ENCODE data around the gene ADORA1.

Gene ADORA1

GRCh38 chr1:203095061-203095690, 32.4 kb upstream of the ADORA1 start:
- Histone ChIP-seq H3K79me2 (ENCODE audit: control insufficient read depth, insufficient read depth, low read length, unreplicated experiment) (no peaks in the 10 kb centered on the region), H3K27ac (ENCODE audit: low read depth, low read length) (no peak overlapping the region), H3K27me3 (ENCODE audit: insufficient read depth, low read length) (peaks cover 75% of the 10 kb centered on the region), H3K4me1 (ENCODE audit: control insufficient read depth, insufficient read depth, low read length, unreplicated experiment) (no peaks in the 10 kb centered on the region), H3K4me3 (ENCODE audit: low read depth, low read length) (no peak overlapping the region), H2AFZ (ENCODE audit: low read length, unreplicated experiment) (no peak overlapping the region), H3K36me3 (ENCODE audit: insufficient read depth, low read length) (no peaks in the 10 kb centered on the region)

GRCh38 chr1:203096566-203096965, 31.0 kb upstream of the ADORA1 start:
- Histone ChIP-seq H3K79me2 (ENCODE audit: control insufficient read depth, insufficient read depth, low read length, unreplicated experiment) (no peaks in the 10 kb centered on the region), H3K27ac (ENCODE audit: low read depth, low read length) (no peak overlapping the region), H2AFZ (ENCODE audit: low read length, unreplicated experiment) (no peak overlapping the region), H3K4me1 (ENCODE audit: control insufficient read depth, insufficient read depth, low read length, unreplicated experiment) (no peaks in the 10 kb centered on the region), H3K27me3 (ENCODE audit: insufficient read depth, low read length) (peaks cover 68% of the 10 kb centered on the region), H3K4me3 (ENCODE audit: low read depth, low read length) (no peak overlapping the region), H3K36me3 (ENCODE audit: insufficient read depth, low read length) (no peaks in the 10 kb centered on the region)

GRCh38 chr1:203097001-203097400, 30.5 kb upstream of the ADORA1 start:
- Histone ChIP-seq H2AFZ (ENCODE audit: low read length, unreplicated experiment) (no peak overlapping the region), H3K27ac (ENCODE audit: low read depth, low read length) (no peak overlapping the region)

GRCh38 chr1:203098445-203098844, 29.1 kb upstream of the ADORA1 start:
- Histone ChIP-seq H3K27me3 (ENCODE audit: insufficient read depth, low read length) (peaks cover 59% of the 10 kb centered on the region), H3K27ac (ENCODE audit: low read depth, low read length) (no peak overlapping the region), H3K79me2 (ENCODE audit: control insufficient read depth, insufficient read depth, low read length, unreplicated experiment) (no peaks in the 10 kb centered on the region), H3K4me3 (ENCODE audit: low read depth, low read length) (no peak overlapping the region), H3K4me1 (ENCODE audit: control insufficient read depth, insufficient read depth, low read length, unreplicated experiment) (no peaks in the 10 kb centered on the region), H2AFZ (ENCODE audit: low read length, unreplicated experiment) (no peak overlapping the region), H3K36me3 (ENCODE audit: insufficient read depth, low read length) (no peaks in the 10 kb centered on the region)

More at GRCh38 chr1:203097001-203097400, 30.5 kb upstream of the ADORA1 start:
- Histone ChIP-seq H3K27me3 (ENCODE audit: insufficient read depth, low read length) (peaks cover 66% of the 10 kb centered on the region), H3K4me3 (ENCODE audit: low read depth, low read length) (no peak overlapping the region), H3K36me3 (ENCODE audit: insufficient read depth, low read length) (no peaks in the 10 kb centered on the region), H3K4me1 (ENCODE audit: control insufficient read depth, insufficient read depth, low read length, unreplicated experiment) (no peaks in the 10 kb centered on the region), H3K79me2 (ENCODE audit: control insufficient read depth, insufficient read depth, low read length, unreplicated experiment) (no peaks in the 10 kb centered on the region)

GRCh38 chr1:203098914-203099520, 28.5 kb upstream of the ADORA1 start:
- H3K4me3 ChIP-seq (ENCODE audit: low read depth, low read length): no peak overlapping the region

GRCh38 chr1:203099805-203100515, 27.6 kb upstream of the ADORA1 start:
- H3K4me1 ChIP-seq (ENCODE audit: control insufficient read depth, insufficient read depth, low read length, unreplicated experiment): no peaks in the 10 kb centered on the region
- no peak overlapping the region for H3K4me3 ChIP-seq (ENCODE audit: low read depth, low read length)
- no peak overlapping the region for H2AFZ ChIP-seq (ENCODE audit: low read length, unreplicated experiment)

More at GRCh38 chr1:203098914-203099520, 28.5 kb upstream of the ADORA1 start:
- H3K79me2 ChIP-seq (ENCODE audit: control insufficient read depth, insufficient read depth, low read length, unreplicated experiment): no peaks in the 10 kb centered on the region
- no peaks in the 10 kb centered on the region for H3K36me3 ChIP-seq (ENCODE audit: insufficient read depth, low read length)
- H2AFZ ChIP-seq (ENCODE audit: low read length, unreplicated experiment): no peak overlapping the region
- H3K27me3 ChIP-seq (ENCODE audit: insufficient read depth, low read length): peaks cover 56% of the 10 kb centered on the region
- no peak overlapping the region for H3K27ac ChIP-seq (ENCODE audit: low read depth, low read length)
- H3K4me1 ChIP-seq (ENCODE audit: control insufficient read depth, insufficient read depth, low read length, unreplicated experiment): no peaks in the 10 kb centered on the region

GRCh38 chr1:203100516-203100869, 27.0 kb upstream of the ADORA1 start:
- Histone ChIP-seq H3K27me3 (ENCODE audit: insufficient read depth, low read length) (peaks cover 52% of the 10 kb centered on the region), H3K27ac (ENCODE audit: low read depth, low read length) (no peak overlapping the region), H3K79me2 (ENCODE audit: control insufficient read depth, insufficient read depth, low read length, unreplicated experiment) (no peaks in the 10 kb centered on the region), H3K4me3 (ENCODE audit: low read depth, low read length) (no peak overlapping the region), H2AFZ (ENCODE audit: low read length, unreplicated experiment) (no peak overlapping the region), H3K4me1 (ENCODE audit: control insufficient read depth, insufficient read depth, low read length, unreplicated experiment) (no peaks in the 10 kb centered on the region), H3K36me3 (ENCODE audit: insufficient read depth, low read length) (no peaks in the 10 kb centered on the region)

More at GRCh38 chr1:203099805-203100515, 27.6 kb upstream of the ADORA1 start:
- H3K27me3 ChIP-seq (ENCODE audit: insufficient read depth, low read length): peaks cover 52% of the 10 kb centered on the region
- no peaks in the 10 kb centered on the region for H3K36me3 ChIP-seq (ENCODE audit: insufficient read depth, low read length)
- H3K27ac ChIP-seq (ENCODE audit: low read depth, low read length): no peak overlapping the region
- no peaks in the 10 kb centered on the region for H3K79me2 ChIP-seq (ENCODE audit: control insufficient read depth, insufficient read depth, low read length, unreplicated experiment)

GRCh38 chr1:203101813-203102634, 25.5 kb upstream of the ADORA1 start:
- H3K36me3 ChIP-seq (ENCODE audit: insufficient read depth, low read length): no peaks in the 10 kb centered on the region
- H3K27ac ChIP-seq (ENCODE audit: low read depth, low read length): no peak overlapping the region
- no peak overlapping the region for H3K4me3 ChIP-seq (ENCODE audit: low read depth, low read length)
- no peaks in the 10 kb centered on the region for H3K4me1 ChIP-seq (ENCODE audit: control insufficient read depth, insufficient read depth, low read length, unreplicated experiment)
- H3K79me2 ChIP-seq (ENCODE audit: control insufficient read depth, insufficient read depth, low read length, unreplicated experiment): no peaks in the 10 kb centered on the region
- no peak overlapping the region for H2AFZ ChIP-seq (ENCODE audit: low read length, unreplicated experiment)
- H3K27me3 ChIP-seq (ENCODE audit: insufficient read depth, low read length): peaks cover 55% of the 10 kb centered on the region

- Histone ChIP-seq H3K27me3 (ENCODE audit: insufficient read depth, low read length) (peaks cover 62% of the 10 kb centered on the region), H3K79me2 (ENCODE audit: control insufficient read depth, insufficient read depth, low read length, unreplicated experiment) (no peaks in the 10 kb centered on the region)
These were observed 24.3 kb upstream of the ADORA1 start for GRCh38 chr1:203103216-203103615.

GRCh38 chr1:203103829-203104495, 23.6 kb upstream of the ADORA1 start:
- no peaks in the 10 kb centered on the region for H3K79me2 ChIP-seq (ENCODE audit: control insufficient read depth, insufficient read depth, low read length, unreplicated experiment)
- no peaks in the 10 kb centered on the region for H3K36me3 ChIP-seq (ENCODE audit: insufficient read depth, low read length)
- H3K4me1 ChIP-seq (ENCODE audit: control insufficient read depth, insufficient read depth, low read length, unreplicated experiment): no peaks in the 10 kb centered on the region
- H3K4me3 ChIP-seq (ENCODE audit: low read depth, low read length): no peak overlapping the region
- no peak overlapping the region for H2AFZ ChIP-seq (ENCODE audit: low read length, unreplicated experiment)
- no peak overlapping the region for H3K27ac ChIP-seq (ENCODE audit: low read depth, low read length)
- peaks cover 68% of the 10 kb centered on the region for H3K27me3 ChIP-seq (ENCODE audit: insufficient read depth, low read length)

More at GRCh38 chr1:203103216-203103615, 24.3 kb upstream of the ADORA1 start:
- H3K27ac ChIP-seq (ENCODE audit: low read depth, low read length): no peak overlapping the region
- no peak overlapping the region for H2AFZ ChIP-seq (ENCODE audit: low read length, unreplicated experiment)
- H3K4me1 ChIP-seq (ENCODE audit: control insufficient read depth, insufficient read depth, low read length, unreplicated experiment): no peaks in the 10 kb centered on the region
- no peaks in the 10 kb centered on the region for H3K36me3 ChIP-seq (ENCODE audit: insufficient read depth, low read length)
- H3K4me3 ChIP-seq (ENCODE audit: low read depth, low read length): no peak overlapping the region
